GM12873 (cell line): Measurements from ENCODE around the gene NIM1K.

Experiments
- TF ChIP-seq, protein P1 (sequence below): IDR thresholded peaks from 2 replicates; pipeline ENCODE4 v1.5.1; 2012; ENCODE audit warnings: low read depth, mild to moderate bottlenecking, moderate library complexity, low read length, control low read depth; ENCODE audit not compliant: insufficient read depth; ENCODE audit errors: missing control alignments

NIM1K gene

DNA sequence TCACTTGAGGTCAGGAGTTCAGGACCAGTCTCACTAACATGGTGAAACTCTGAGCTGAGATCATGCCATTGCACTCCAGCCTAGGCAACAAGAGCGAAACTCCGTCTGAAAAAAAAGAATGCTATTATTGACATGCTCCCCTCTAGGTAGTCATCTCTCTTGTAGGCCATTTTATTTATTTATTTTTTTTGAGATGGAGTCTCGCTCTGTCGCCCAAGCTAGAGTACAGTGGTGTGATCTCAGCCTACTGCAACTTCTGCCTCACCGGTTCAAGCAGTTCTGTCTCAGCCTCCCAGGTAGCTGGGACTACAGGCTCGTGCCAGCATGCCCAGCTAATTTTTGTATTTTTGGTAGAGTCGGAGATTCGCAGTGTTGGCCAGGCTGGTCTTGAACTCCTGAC is 20.6 kb upstream of the NIM1K start:
- TF ChIP-seq, protein P1, sequence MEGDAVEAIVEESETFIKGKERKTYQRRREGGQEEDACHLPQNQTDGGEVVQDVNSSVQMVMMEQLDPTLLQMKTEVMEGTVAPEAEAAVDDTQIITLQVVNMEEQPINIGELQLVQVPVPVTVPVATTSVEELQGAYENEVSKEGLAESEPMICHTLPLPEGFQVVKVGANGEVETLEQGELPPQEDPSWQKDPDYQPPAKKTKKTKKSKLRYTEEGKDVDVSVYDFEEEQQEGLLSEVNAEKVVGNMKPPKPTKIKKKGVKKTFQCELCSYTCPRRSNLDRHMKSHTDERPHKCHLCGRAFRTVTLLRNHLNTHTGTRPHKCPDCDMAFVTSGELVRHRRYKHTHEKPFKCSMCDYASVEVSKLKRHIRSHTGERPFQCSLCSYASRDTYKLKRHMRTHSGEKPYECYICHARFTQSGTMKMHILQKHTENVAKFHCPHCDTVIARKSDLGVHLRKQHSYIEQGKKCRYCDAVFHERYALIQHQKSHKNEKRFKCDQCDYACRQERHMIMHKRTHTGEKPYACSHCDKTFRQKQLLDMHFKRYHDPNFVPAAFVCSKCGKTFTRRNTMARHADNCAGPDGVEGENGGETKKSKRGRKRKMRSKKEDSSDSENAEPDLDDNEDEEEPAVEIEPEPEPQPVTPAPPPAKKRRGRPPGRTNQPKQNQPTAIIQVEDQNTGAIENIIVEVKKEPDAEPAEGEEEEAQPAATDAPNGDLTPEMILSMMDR: no peak

DNA sequence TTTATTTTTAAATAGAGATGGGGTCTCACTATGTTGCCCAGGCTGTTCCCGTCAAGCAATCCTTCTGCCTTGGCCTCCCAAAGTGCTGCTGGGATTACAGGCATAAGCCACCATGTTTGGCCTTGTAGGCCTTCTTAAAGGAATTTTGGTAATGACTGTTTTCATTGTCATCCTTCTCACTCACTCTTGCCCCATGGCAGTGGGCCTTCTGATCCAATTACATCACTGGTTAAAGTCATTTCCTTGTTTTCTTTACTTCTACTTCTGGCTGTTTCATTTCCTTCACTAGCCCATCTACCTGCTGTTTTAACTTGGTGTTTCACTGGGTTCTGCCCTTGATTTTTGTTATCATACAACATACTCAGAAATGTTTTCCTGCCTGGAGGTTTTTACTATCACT is 20.1 kb upstream of the NIM1K start:
- TF ChIP-seq, protein P1: no peak

DNA sequence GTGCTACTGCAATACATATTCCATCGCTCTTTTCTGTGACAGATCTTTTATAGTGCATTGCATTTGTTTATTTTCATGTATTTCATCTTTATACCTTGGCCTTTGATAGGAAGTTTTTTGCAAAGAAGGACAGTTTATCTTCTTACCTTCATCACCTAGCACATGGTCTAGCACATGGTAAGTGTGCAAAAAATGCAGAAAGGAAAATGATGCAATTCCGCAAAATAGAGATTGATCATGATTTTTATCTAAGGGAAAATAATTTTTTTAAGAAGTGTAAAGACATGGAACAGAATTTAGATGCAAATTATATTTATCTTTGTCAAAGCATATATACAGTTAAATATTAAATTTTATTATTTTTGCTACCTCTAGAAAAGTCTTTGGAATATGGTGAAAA is 19.2 kb upstream of the NIM1K start:
- TF ChIP-seq, protein P1: no peak

DNA sequence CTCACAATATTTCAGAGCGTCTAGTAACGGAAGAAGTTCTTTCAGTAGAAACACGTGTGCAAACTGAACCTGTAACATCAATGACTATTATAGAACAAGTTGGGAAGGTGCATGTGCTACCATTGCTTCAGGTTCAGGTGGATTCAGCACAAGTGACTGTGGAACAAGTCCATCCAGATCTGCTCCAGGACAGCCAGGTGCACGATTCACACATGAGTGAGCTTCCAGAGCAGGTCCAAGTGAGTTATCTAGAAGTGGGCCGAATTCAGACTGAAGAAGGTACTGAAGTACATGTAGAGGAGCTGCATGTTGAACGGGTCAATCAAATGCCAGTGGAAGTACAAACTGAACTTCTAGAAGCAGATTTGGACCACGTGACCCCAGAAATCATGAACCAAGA is 17.4 kb upstream of the NIM1K start:
- TF ChIP-seq, protein P1: no peak

DNA sequence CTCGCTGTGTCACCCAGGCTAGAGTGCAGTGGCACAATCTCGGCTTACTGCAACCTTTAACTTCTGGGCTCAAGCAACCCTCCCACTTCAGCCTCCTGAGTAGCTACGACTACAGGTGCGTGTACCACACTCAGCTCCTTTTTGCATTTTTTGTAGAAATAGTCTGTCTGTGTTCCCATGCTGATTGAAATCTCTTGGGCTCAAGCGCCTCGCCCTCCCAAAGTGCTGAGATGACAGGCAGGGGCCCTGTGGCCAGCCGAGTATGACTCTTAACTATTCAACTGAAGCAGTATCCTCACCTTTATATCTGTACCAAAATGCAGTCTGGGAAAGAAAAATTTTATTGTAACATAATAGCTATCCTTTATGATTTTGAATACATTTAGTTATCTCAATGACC is 12.2 kb upstream of the NIM1K start:
- TF ChIP-seq, protein P1: no peak

DNA sequence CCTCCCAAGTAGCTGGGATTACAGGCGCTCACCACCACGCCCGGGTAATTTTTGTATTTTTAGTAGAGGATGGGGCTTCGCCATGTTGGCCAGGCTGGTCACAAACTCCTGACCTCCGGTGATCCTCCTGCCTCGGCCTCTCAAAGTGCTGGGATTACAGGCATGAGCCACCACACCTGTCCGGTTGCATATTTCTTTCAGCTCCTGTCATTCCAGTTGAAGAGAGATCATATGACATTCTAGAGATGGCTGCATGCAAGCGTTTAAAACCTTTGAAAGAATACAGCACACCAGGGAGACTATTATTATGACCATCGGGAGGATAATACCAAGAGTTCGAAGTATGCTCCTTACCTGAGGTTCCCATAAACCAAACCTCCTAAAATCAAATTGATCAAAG is 9.6 kb upstream of the NIM1K start:
- TF ChIP-seq, protein P1: no peak

DNA sequence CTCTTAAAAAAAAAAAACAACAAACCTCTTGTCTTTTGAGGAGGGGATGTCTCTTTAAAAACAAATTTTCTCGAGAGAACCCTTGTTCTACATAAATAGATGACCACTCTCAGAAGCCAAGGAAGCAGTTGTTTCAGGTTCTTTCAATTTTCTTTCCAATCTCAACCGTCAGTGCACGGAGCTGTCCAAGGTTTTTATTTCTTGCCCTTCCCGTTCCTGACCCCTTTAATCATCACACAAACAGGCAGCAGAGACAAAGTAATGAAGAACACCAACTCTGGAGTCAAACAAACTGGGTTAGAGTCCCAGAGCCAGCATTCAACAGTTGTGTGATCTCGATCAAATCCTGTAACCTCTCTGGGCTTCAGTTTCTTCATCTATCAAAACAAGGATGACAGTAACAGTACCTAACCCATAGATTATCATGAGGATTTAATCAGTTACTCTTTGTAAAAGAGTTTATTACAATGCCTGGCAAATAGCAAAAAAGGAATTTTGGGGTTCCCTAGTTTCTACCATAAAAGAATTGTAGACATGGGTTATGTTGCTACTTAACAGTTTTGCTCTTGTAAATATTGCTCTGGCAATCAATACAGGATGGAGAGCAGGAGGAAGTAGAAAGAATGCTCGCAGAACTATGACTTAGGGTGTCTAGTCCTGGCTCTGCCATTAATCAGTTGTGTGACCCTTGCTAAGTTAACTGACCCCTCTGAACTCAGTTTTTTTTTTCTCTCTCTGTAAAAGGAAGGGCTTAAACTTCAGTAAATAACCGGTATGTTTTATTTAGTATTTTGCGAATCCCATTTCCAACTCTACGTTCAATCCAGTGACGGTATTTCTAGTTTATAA is 1.0 kb upstream of the NIM1K start:
- TF ChIP-seq, protein P1: no peak
